Urothelium cell line (cell line): Measurements from ENCODE around the gene SH3BP1.

Experiments
- DNase-seq: peaks from one replicate; pipeline ENCODE4 v3.0.0; 2011; ENCODE audit warnings: low spot score, mixed read lengths
- FAIRE-seq: peaks from 2 replicates; lab custom pipeline; 2011; peaks lifted over from hg19 to GRCh38; lab: Jason Lieb, UNC

Gene SH3BP1

DNA sequence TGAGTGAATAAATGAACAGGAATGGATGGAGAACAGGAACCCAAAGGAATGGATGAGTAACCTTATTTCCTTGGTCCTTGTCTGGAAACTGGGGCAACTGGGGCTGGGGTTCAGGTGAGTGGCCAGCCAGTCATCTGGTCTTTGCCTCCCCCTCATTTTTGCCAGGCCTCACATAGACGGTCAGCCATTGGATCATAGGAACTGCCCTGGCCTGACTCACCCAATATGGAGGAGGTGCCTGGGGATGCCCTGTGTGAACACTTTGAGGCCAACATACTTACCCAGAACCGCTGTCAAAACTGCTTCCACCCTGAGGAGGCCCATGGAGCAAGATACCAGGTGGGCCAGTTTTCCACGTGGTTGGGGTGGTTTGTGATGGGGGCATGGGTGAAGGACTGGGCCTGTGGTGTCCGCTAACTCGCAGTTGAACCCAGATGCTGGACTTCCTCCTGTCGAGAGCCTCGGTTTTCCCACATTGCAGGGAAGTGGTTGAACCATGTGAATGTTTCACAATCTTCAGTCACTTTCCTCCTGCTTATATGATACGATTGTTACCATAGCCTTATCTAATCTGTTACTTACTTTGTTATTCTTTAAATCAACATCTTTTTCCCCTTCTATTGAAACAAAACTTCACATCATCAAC is 61.8 kb downstream of the SH3BP1 start:
- FAIRE-seq (peak; percentile 13), DNase-seq (no peak)

DNA sequence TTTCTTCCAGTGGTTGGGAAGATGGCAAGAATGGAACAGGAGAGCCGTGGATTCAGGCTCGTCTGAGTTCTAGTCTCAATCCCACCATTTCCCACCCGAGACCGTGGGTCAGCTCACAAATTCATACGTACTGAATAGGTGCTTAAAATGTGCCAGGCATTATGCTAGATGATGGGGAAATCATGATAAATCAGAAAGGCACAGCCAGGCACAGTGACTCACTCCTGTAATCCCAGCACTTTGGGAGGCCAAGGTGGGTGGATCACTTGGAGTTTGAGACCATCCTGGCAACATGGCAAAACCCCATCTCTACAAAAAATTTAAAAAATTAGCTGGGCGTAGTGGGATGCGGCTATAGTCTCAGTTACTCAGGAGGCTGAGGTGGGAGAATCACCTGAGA is 64.4 kb downstream of the SH3BP1 start:
- DNase-seq (no peak), FAIRE-seq (no peak)

DNA sequence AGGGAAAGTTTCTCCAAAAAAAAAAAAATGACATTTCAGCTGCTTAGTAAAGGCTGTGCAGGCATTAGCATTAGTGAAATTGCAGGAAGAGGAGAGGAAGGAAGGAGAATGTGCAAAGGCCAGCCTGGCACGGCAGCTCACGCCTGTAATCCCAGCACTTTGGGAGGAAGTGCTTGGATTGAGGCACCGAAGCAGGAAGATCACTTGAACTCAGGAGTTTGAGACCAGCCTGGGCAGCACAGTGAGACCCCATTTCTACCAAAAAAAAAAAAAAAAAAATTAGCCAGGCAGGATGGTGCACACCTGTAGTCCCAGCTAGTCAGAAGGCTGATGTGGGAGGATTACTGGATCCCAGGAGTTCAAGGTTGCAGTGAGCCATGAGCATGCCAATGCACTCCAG is 65.2 kb downstream of the SH3BP1 start:
- FAIRE-seq (peak; percentile 32), DNase-seq (no peak)

DNA sequence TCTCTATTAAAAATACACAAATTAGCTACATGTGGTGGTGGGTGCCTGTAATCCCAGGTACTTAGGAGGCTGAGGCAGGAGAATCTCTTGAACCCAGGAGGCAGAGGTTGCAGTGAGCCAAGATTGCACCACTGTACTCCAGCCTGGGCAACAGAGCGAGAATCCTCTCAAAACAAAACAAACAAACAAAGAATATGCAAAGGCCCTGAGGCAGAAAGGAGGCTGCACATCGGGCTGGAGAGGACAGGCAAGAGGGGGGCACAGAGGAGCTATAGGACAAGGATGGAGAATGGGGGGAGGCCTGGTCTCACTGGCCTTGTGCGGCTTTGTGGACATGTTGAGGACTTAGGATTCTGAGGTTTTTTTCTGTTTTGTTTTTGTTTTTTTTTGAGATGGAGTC is 65.7 kb downstream of the SH3BP1 start:
- FAIRE-seq (no peak), DNase-seq (no peak)
